Pancreas (tissue), 10 donors: ENCODE measurements around the gene CSNK1G1. TPM values are rescaled to one million over a fixed set of nuclear protein-coding genes. Genes with fewer than 3 reads are reported as not detected.

Experiments
- ATAC-seq, 4 donors: fragments of 200-7000 bp; cut with Tn5 transposase; one replicate each; pipeline versions ENCODE4 v1.8.0 to v1.9.1; 2020; ENCODE audit warnings: mild to moderate bottlenecking in 4 of 4, moderate library complexity in 4 of 4
- DNase-seq, 6 donors: peaks; one replicate each; pipeline ENCODE4 v3.0.0-alpha.2; 2020
- FAIRE-seq: peaks from 2 replicates; lab custom pipeline; 2012; peaks lifted over from hg19 to GRCh38; lab: Jason Lieb, UNC
- H3K27ac ChIP-seq, 4 donors: fragments of 200-600 bp; sonication (generic); 1 replicate in 3 of 4; 2 replicates in 1 of 4; pipeline versions ENCODE4 v1.5.0 to v1.8.0; 2020
- H3K27me3 ChIP-seq, 4 donors: fragments of 200-600 bp; one replicate each; pipeline ENCODE4 v1.8.0; 2021
- H3K36me3 ChIP-seq, 3 donors: fragments of 200-600 bp; sonication (generic) in 1 of 3; one replicate each; pipeline versions ENCODE4 v1.5.0 to v1.8.0; 2020 to 2021
- H3K4me1 ChIP-seq, 3 donors: fragments of 200-600 bp; one replicate each; pipeline ENCODE4 v1.8.0; 2021
- H3K4me3 ChIP-seq, 4 donors: fragments of 200-600 bp; sonication (generic) in 2 of 4; one replicate each; pipeline versions ENCODE4 v1.5.0 to v1.8.0; 2020 to 2021
- H3K9me3 ChIP-seq, 4 donors: fragments of 200-600 bp; one replicate each; pipeline ENCODE4 v1.8.0; 2021
- WGBS, 2 donors: extraction: QIAGEN DNeasy Blood & Tissue Kit; methylation state at CpG; one replicate each; pipeline ENCODE4 v1.1.7; 2013; 5-methylcytosine and 5-hydroxymethylcytosine counted together
- intact Hi-C, 3 donors: fragments of 100-400 bp; cut with DNase I; formaldehyde crosslinking; loops; one replicate each; pipeline versions ENCODE4 v1.11.1 to v1.14.2; 2022
- polyA plus RNA-seq, 2 donors: library from polyadenylated mRNA; stranded (reverse); fragments of 200-250 nt; gene quantifications; one replicate each; pipeline ENCODE4 v1.2.3, GENCODE V29; 2013
- total RNA-seq, 6 donors: library from RNA; stranded (reverse); fragmentation: NEBNext Ultra II Directional in 4 of 6; extraction: Animal tissue kit (Norgen Biotek cat#: 25700) in 4 of 6; gene quantifications; one replicate each; pipeline versions ENCODE4 v1.2.1 to v1.2.4, GENCODE V29; 2021 to 2023
- TF ChIP-seq, protein P1 (sequence below), 4 donors: fragments of 200-600 bp; sonication (generic) in 3 of 4; IDR thresholded peaks; one replicate each; pipeline versions ENCODE4 v1.5.0 to v1.8.0; 2021; ENCODE audit warnings: antibody characterized with exemption in 4 of 4
- donor health status: healthy with polysubstance abuse.
- donor health status: DM: no; HTN: no; CAD: no; lungs with moderate emphysema.
- donor health status: DM: no; HTN: no; CAD: no.
- donor health status: control.
- donor health status: control.
- donor health status: Bipolar disorder and iron deficiency.
- donor health status: DM: yes; HTN: yes; CAD: no.
- donor health status: DM: no; HTN: no; CAD: no.
- donor health status: DM: no; HTN: no; CAD: no.
- donor health status: DM: yes; HTN: yes; CAD: no.

Gene CSNK1G1
- total and polyA plus RNA-seq, 8 donors: 2.4 to 12.1 (median 7.0) TPM

DNA sequence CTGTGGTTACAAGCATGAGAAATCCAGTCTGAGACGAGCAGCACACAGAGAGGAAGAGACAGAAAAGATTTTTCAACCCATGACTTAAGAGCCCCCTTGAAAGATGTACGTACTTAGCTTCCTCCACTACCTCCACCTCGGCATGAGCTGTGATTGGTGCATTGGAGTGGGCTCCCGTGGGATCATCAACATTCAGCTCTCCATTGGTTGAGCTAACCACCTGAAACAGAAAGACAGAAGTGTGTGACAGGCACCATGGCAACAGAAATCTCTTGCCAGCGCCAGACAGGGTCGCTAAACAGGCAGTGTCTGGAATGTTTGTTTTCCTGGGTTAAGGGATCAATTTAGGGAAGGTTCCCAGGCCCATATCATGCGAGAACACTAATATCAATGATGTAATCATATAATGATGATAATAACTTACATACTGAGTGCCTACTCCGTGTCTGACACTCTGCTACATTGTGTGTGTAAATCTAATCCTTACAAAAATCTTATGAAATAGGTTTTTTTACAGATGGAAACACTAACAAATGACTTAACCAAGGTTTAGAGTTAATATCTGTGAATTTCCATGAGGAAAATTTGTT is 175.6 kb downstream of the CSNK1G1 start:
- no peaks in the 10 kb centered on the region for H3K27me3 ChIP-seq
- whole genome bisulfite sequencing, 2 donors: 54 to 60% methylated on average over 8 of the region's 8 CpGs
- H3K4me3 ChIP-seq: no peak overlapping the region
- TF ChIP-seq, protein P1, sequence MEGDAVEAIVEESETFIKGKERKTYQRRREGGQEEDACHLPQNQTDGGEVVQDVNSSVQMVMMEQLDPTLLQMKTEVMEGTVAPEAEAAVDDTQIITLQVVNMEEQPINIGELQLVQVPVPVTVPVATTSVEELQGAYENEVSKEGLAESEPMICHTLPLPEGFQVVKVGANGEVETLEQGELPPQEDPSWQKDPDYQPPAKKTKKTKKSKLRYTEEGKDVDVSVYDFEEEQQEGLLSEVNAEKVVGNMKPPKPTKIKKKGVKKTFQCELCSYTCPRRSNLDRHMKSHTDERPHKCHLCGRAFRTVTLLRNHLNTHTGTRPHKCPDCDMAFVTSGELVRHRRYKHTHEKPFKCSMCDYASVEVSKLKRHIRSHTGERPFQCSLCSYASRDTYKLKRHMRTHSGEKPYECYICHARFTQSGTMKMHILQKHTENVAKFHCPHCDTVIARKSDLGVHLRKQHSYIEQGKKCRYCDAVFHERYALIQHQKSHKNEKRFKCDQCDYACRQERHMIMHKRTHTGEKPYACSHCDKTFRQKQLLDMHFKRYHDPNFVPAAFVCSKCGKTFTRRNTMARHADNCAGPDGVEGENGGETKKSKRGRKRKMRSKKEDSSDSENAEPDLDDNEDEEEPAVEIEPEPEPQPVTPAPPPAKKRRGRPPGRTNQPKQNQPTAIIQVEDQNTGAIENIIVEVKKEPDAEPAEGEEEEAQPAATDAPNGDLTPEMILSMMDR (IDR thresholded peaks at IDR 0.05): no peak
- H3K27ac ChIP-seq: no peak overlapping the region
- intact Hi-C loops: loop anchor here in 1 of 3 donors (10.0 kb wide), 1 partner anchor 504 kb away; no protein-coding TSS in a partner anchor
- FAIRE-seq (no peak), ATAC-seq (peak; percentile 48 to 88 (median 68)), DNase-seq (no peak)
- no peaks in the 10 kb centered on the region for H3K4me1 ChIP-seq
- no peaks in the 10 kb centered on the region for H3K9me3 ChIP-seq
- H3K36me3 ChIP-seq: no peaks in the 10 kb centered on the region

DNA sequence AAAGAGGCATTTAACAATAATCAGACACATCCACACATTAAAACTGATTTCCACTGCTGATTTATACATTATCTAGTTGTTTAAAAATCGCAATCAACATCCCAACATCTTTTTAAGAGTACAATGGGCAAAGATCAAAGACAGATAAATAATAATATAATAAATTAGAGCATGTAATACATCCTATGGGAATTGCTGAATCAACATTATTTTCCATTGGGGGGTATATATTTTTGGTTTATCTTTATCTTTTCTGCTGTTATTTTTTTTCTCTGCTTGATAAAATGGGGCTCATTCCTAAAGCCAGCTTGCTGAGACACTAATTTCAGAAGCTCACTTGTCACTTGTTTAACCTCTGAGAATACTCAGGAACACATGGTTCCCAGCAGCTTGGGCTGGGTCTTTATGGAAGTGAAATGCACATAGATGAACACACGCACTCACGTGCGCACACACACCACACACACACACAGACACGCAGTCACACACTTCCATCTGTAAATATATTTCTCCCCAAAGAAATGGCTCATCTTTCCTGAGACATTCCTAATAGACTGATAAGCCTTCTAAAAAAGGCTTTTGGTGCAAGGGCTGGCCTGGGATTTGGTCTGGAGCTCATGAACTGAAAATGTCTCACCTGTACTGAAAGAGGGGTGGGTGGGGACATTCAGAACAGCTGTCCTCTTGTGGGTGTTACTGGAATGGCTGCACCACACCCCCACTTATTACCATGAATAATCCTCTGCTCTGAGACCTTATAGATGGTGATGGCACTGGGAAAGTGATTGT is 189.7 kb downstream of the CSNK1G1 start:
- H3K4me1 ChIP-seq: peaks cover 2 to 14% (median 12%) of the 10 kb centered on the region in 3 donors
- no peaks in the 10 kb centered on the region for H3K9me3 ChIP-seq
- intact Hi-C loops: no loop called here
- ATAC-seq: no peak
- TF ChIP-seq, protein P1 (IDR thresholded peaks at IDR 0.05): no peak
- no peak for DNase-seq
- no peaks in the 10 kb centered on the region for H3K27me3 ChIP-seq
- no peak for FAIRE-seq
- H3K27ac ChIP-seq: no peak overlapping the region
- 89 to 94% methylated on average over 5 of the region's 5 CpGs for WGBS, 2 donors
- H3K4me3 ChIP-seq: no peak overlapping the region
- peaks cover 0 to 8% (median 0%) of the 10 kb centered on the region in 3 donors for H3K36me3 ChIP-seq

DNA sequence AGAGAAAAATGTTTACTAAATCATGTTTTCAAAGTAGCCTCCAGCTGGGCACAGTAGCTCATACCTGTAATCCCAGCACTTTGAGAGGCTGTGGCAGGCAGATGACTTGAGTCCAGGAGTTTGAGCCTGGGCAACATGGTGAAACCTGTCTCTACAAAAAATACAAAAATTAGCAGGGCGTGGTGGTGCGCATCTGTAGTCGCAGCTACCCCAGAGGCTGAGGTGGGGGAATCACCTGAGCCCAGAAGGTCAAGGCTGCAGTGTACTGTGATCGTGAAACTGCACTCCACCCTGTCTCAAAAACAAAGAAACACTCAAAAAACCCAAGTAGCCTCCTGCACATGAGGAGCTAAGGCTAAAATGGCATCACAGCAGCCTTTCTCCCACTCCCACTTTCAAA is 191.5 kb downstream of the CSNK1G1 start:
- TF ChIP-seq, protein P1 (IDR thresholded peaks at IDR 0.05): no peak
- no peak overlapping the region for H3K4me3 ChIP-seq
- peaks cover 15 to 32% (median 27%) of the 10 kb centered on the region in 3 donors for H3K4me1 ChIP-seq
- H3K36me3 ChIP-seq: peaks cover 3 to 15% (median 6%) of the 10 kb centered on the region in 3 donors
- H3K9me3 ChIP-seq: no peaks in the 10 kb centered on the region
- intact Hi-C loops: no loop called here
- FAIRE-seq (no peak), DNase-seq (no peak), ATAC-seq (no peak)
- WGBS, 2 donors: 86 to 88% methylated on average over 4 of the region's 4 CpGs
- no peaks in the 10 kb centered on the region for H3K27me3 ChIP-seq
- H3K27ac ChIP-seq: peak overlapping the region in 2 of 4 donors; percentile 85 to 89

DNA sequence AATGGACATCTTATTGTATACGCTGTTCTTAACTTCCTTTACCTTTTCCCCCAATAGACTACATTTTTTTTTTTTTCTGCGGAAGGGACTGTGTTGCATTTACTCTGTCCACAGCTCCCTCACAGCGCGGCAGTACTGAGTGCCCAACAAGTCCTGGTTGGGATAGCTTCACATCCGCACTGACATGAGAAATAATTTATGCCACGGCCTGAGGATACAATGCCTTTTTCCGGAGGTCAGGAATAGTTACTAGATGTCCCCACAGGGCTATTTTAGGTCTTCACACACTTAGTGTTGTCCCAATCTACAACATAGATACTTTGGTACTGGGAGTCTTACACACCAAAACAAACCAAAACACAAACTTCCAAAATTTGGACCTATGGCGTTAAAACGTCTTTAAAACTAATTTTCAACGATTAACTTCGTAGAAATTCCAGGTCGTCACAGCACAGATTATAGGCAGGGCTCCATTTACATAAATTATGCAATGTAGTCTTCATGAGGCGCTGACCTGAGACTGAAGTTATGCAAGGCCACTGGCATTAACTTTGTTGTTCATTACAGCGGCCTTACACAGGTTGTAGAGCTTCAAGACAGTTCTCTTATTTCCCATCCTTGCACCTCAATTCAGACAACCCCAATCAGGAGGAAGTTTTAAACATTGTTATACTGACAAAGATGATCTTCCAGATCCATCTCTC is 192.2 kb downstream of the CSNK1G1 start:
- TF ChIP-seq, protein P1 (IDR thresholded peaks at IDR 0.05): no peak
- peak overlapping the region; percentile 53 to 89 (median 71) for H3K27ac ChIP-seq
- H3K4me1 ChIP-seq: peaks cover 15 to 38% (median 31%) of the 10 kb centered on the region in 3 donors
- intact Hi-C loops: no loop called here
- FAIRE-seq (no peak), DNase-seq (no peak), ATAC-seq (peak; percentile 3 to 31 (median 14))
- no peaks in the 10 kb centered on the region for H3K27me3 ChIP-seq
- peak overlapping the region; percentile 13 to 94 (median 76) for H3K4me3 ChIP-seq
- no peaks in the 10 kb centered on the region for H3K9me3 ChIP-seq
- WGBS, 2 donors: 37 to 53% methylated on average over 14 of the region's 14 CpGs
- peaks cover 3 to 20% (median 12%) of the 10 kb centered on the region in 3 donors for H3K36me3 ChIP-seq
